WTC11 (cell line): Measurements from ENCODE around the gene S1PR3. TPM values are rescaled to one million over a fixed set of nuclear protein-coding genes. Genes with fewer than 3 reads are reported as not detected.

ENCODE experiments used
- ATAC-seq: fragments of 200-7000 bp; cut with Tn5 transposase; 2 replicates; pipeline ENCODE4 v1.10.0; 2021; ENCODE audit warnings: mild to moderate bottlenecking, moderate library complexity
- CTCF ChIA-PET: fragments of 300-600 bp; sonication (Branson Sonifier 250); formaldehyde crosslinking; loops from one replicate; lab custom pipeline; 2021; ENCODE audit warnings: antibody characterized with exemption; lab: Charles Lee
- POLR2A ChIA-PET: fragments of 350-600 bp; sonication (Branson Sonifier 250); formaldehyde crosslinking; loops from one replicate; lab custom pipeline; 2021; ENCODE audit warnings: antibody characterized with exemption; lab: Charles Lee
- DNase-seq: peaks from one replicate; pipeline ENCODE4 v3.0.0; 2021; ENCODE audit warnings: low spot score
- H3K27ac Mint-ChIP-seq: 2 replicates; pipeline ENCODE4 v1.8.0; 2021; ENCODE audit warnings: mixed read lengths
- H3K27me3 Mint-ChIP-seq: 2 replicates; pipeline ENCODE4 v1.8.0; 2021; ENCODE audit warnings: low read depth, mild to moderate bottlenecking, moderate library complexity, mixed read lengths
- H3K36me3 Mint-ChIP-seq: 2 replicates; pipeline ENCODE4 v1.8.0; 2021; ENCODE audit warnings: mixed read lengths
- H3K4me1 Mint-ChIP-seq: 2 replicates; pipeline ENCODE4 v1.8.0; 2022; ENCODE audit warnings: mixed read lengths
- H3K4me3 Mint-ChIP-seq: 2 replicates; pipeline ENCODE4 v1.8.0; 2021; ENCODE audit warnings: mild to moderate bottlenecking, moderate library complexity, mixed read lengths
- H3K9me3 Mint-ChIP-seq: 2 replicates; pipeline ENCODE4 v1.8.0; 2021; ENCODE audit warnings: mixed read lengths
- E2F4 ChIP-seq: sonication (generic); formaldehyde crosslinking; IDR thresholded peaks from 2 replicates; pipeline ENCODE4 v1.8.1; 2022; ENCODE audit warnings: low read depth, mild to moderate bottlenecking, moderate library complexity, missing genetic modification reagents, borderline replicate concordance
- ERG ChIP-seq: fragments of 250-450 bp; sonication (Bioruptor Pico); IDR thresholded peaks from 2 replicates; pipeline ENCODE4 v1.8.0; 2021; ENCODE audit warnings: mild to moderate bottlenecking
- FOXP1 ChIP-seq: sonication (generic); formaldehyde crosslinking; IDR thresholded peaks from 2 replicates; pipeline ENCODE4 v1.8.0; 2022; ENCODE audit warnings: missing genetic modification reagents, mild to moderate bottlenecking, moderate library complexity, borderline replicate concordance
- GABPB1 ChIP-seq: sonication (generic); formaldehyde crosslinking; IDR thresholded peaks from 2 replicates; pipeline ENCODE4 v1.8.1; 2023; ENCODE audit warnings: mild to moderate bottlenecking, missing genetic modification reagents
- GTF2I ChIP-seq: fragments of 250-450 bp; sonication (Bioruptor Pico); conservative IDR thresholded peaks from 2 replicates; pipeline ENCODE4 v1.4.0; 2021; ENCODE audit warnings: mild to moderate bottlenecking
- HMGXB4 ChIP-seq: sonication (generic); formaldehyde crosslinking; IDR thresholded peaks from 2 replicates; pipeline ENCODE4 v1.8.1; 2023; ENCODE audit warnings: mild to moderate bottlenecking, moderate library complexity, missing genetic modification reagents
- JAZF1 ChIP-seq: fragments of 250-450 bp; sonication (Bioruptor Pico); IDR thresholded peaks from 2 replicates; pipeline ENCODE4 v1.9.0; 2021; ENCODE audit warnings: moderate library complexity, mild to moderate bottlenecking, inconsistent platforms
- OVOL2 ChIP-seq: fragments of 250-450 bp; sonication (Bioruptor Pico); IDR thresholded peaks from 2 replicates; pipeline ENCODE4 v1.9.0; 2021; ENCODE audit warnings: mild to moderate bottlenecking, borderline replicate concordance
- ZNF512 ChIP-seq: sonication (generic); formaldehyde crosslinking; IDR thresholded peaks from 2 replicates; pipeline ENCODE4 v1.8.1; 2022; ENCODE audit warnings: missing genetic modification reagents, borderline replicate concordance
- total RNA-seq: library from RNA; stranded (reverse); gene quantifications from 3 replicates; pipeline ENCODE4 v1.2.3, GENCODE V29; 2021
- TF ChIP-seq, protein P1 (sequence below): sonication (generic); formaldehyde crosslinking; conservative IDR thresholded peaks from 2 replicates; pipeline ENCODE4 v1.8.1; 2022; ENCODE audit warnings: mild to moderate bottlenecking, missing genetic modification reagents
- TF ChIP-seq, protein P2 (sequence below): sonication (generic); formaldehyde crosslinking; IDR thresholded peaks from 2 replicates; pipeline ENCODE4 v1.8.1; 2022; ENCODE audit warnings: mild to moderate bottlenecking, missing genetic modification reagents, moderate library complexity, borderline replicate concordance
- TF ChIP-seq, protein P3 (sequence below): fragments of 250-450 bp; sonication (Bioruptor Pico); IDR thresholded peaks from 2 replicates; pipeline ENCODE4 v1.9.0; 2021; ENCODE audit warnings: moderate library complexity, mild to moderate bottlenecking, inconsistent platforms, borderline replicate concordance
- TF ChIP-seq, protein P4 (sequence below): fragments of 250-450 bp; sonication (Bioruptor Pico); IDR thresholded peaks from 2 replicates; pipeline ENCODE4 v1.9.0; 2021; ENCODE audit warnings: mild to moderate bottlenecking

The S1PR3 gene
- total RNA-seq, 1 experiment from 2014 or later: 7.1 TPM

DNA sequence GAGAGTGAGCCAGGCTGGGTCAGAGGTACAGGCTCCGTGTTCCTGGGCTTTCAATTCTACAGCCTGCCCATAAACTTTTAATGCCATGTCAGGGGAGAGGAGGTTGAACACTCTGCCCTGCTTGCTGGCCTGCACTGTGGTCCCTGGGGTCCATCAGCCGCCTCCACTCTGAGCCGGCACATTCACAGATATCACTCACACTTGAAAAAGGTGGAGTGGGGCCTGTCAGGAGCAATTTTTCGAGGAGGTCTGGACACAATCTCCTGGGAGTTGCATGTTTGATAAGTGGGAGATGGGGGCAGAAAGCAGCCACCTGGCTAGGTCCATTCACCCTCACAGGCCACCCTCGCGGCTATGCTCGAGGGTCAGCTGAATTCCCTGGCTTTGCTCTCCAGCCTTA is 22.9 kb downstream of the S1PR3 start (continued):
- TF ChIP-seq, protein P1, sequence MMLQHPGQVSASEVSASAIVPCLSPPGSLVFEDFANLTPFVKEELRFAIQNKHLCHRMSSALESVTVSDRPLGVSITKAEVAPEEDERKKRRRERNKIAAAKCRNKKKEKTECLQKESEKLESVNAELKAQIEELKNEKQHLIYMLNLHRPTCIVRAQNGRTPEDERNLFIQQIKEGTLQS (CRISPR knock-in tag): no peak
- no peak for TF ChIP-seq ZNF512 (CRISPR knock-in tag)
- TF ChIP-seq E2F4 (CRISPR knock-in tag): no peak
- TF ChIP-seq OVOL2: no peak
- TF ChIP-seq ERG: no peak
- TF ChIP-seq, all 79 proteins: peak for 0

GRCh38 chr9:89015336-89015735 is 24.1 kb downstream of the S1PR3 start:
- Mint-ChIP-seq H3K36me3 (peaks cover 14% of the 10 kb centered on the region), H3K27ac (no peak overlapping the region), H3K4me3 (no peak overlapping the region), H3K4me1 (peaks cover 14% of the 10 kb centered on the region), H3K9me3 (peaks cover 14% of the 10 kb centered on the region), H3K27me3 (no peaks in the 10 kb centered on the region)
- DNase-seq (no peak), ATAC-seq (no peak)
- TF ChIP-seq GABPB1: no peak
- TF ChIP-seq GTF2I: no peak
- no peak for TF ChIP-seq HMGXB4 (CRISPR knock-in tag)
- CTCF ChIA-PET: no interaction called here
- POLR2A ChIA-PET: no interaction called here

DNA sequence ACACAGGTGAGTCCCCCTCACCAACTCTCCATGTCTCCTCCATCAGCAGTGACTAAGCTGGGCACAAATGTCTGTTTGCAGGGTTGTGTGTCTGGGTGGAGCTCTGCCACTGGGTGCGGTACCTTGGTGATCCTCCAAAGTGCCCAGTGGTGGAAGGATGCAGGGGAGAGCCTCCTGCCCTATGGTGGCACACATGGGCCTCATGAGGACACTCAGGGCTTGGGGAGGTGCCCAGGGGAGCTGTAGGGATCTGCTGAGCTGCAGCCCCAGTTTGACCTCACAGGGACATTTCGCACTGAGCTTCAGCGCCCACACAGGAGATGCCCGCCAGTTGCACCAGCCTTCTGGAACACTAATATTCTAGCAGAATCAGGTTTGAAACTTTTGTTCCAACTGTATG is 29.5 kb downstream of the S1PR3 start:
- DNase-seq (no peak), ATAC-seq (no peak)
- Mint-ChIP-seq H3K27me3 (no peaks in the 10 kb centered on the region), H3K4me1 (peaks cover 19% of the 10 kb centered on the region), H3K4me3 (no peak overlapping the region), H3K36me3 (peaks cover 19% of the 10 kb centered on the region), H3K27ac (no peak overlapping the region), H3K9me3 (peaks cover 22% of the 10 kb centered on the region)
- ChIA-PET CTCF (no interaction called here), POLR2A (no interaction called here)
- no peak for TF ChIP-seq JAZF1 (CRISPR knock-in tag)
- TF ChIP-seq FOXP1: no peak
- TF ChIP-seq, protein P2, sequence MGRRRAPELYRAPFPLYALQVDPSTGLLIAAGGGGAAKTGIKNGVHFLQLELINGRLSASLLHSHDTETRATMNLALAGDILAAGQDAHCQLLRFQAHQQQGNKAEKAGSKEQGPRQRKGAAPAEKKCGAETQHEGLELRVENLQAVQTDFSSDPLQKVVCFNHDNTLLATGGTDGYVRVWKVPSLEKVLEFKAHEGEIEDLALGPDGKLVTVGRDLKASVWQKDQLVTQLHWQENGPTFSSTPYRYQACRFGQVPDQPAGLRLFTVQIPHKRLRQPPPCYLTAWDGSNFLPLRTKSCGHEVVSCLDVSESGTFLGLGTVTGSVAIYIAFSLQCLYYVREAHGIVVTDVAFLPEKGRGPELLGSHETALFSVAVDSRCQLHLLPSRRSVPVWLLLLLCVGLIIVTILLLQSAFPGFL: no peak
- TF ChIP-seq, protein P3, sequence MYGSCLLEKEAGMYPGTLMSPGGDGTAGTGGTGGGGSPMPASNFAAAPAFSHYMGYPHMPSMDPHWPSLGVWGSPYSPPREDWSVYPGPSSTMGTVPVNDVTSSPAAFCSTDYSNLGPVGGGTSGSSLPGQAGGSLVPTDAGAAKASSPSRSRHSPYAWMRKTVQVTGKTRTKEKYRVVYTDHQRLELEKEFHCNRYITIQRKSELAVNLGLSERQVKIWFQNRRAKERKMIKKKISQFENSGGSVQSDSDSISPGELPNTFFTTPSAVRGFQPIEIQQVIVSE (CRISPR knock-in tag): no peak
- TF ChIP-seq, protein P4, sequence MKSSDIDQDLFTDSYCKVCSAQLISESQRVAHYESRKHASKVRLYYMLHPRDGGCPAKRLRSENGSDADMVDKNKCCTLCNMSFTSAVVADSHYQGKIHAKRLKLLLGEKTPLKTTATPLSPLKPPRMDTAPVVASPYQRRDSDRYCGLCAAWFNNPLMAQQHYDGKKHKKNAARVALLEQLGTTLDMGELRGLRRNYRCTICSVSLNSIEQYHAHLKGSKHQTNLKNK (CRISPR knock-in tag): no peak
